ENCODE data around the gene CADM2.
"Not testable (repeated sequence)": the region's sequence is repeated elsewhere in the genome, so short reads cannot be mapped to it uniquely, and the experiment has no call there.

Gene CADM2

GRCh38 chr3:85495602-85496001 lies 536.8 kb downstream of the CADM2 start:
- FAIRE-seq: no peak

- no peak for FAIRE-seq
These were observed 539.4 kb downstream of the CADM2 start for GRCh38 chr3:85498177-85498576.

GRCh38 chr3:85502148-85502875 lies 543.5 kb downstream of the CADM2 start:
- no peak for FAIRE-seq

GRCh38 chr3:85504129-85504784 lies 545.5 kb downstream of the CADM2 start:
- FAIRE-seq: not testable (repeated sequence)

GRCh38 chr3:85504785-85505511 lies 546.2 kb downstream of the CADM2 start:
- not testable (repeated sequence) for FAIRE-seq

GRCh38 chr3:85507052-85507451 lies 548.3 kb downstream of the CADM2 start:
- not testable (repeated sequence) for FAIRE-seq

GRCh38 chr3:85508659-85509058 lies 549.9 kb downstream of the CADM2 start:
- no peak for FAIRE-seq

- FAIRE-seq: no peak
These were observed 557.4 kb downstream of the CADM2 start for GRCh38 chr3:85516146-85516545.

GRCh38 chr3:85524104-85524503 lies 565.3 kb downstream of the CADM2 start:
- no peak for FAIRE-seq

GRCh38 chr3:85525264-85525663 lies 566.5 kb downstream of the CADM2 start:
- no peak for FAIRE-seq

GRCh38 chr3:85533586-85533985 lies 574.8 kb downstream of the CADM2 start:
- no peak for FAIRE-seq

GRCh38 chr3:85535517-85535916 lies 576.7 kb downstream of the CADM2 start:
- no peak for FAIRE-seq

- no peak for FAIRE-seq
These were observed 580.4 kb downstream of the CADM2 start for GRCh38 chr3:85539232-85539631.

GRCh38 chr3:85554153-85554552 lies 595.4 kb downstream of the CADM2 start:
- no peak for FAIRE-seq

GRCh38 chr3:85560088-85560785 lies 601.4 kb downstream of the CADM2 start:
- FAIRE-seq: no peak

GRCh38 chr3:85567071-85567676 lies 608.4 kb downstream of the CADM2 start:
- FAIRE-seq: peak; percentile 66

- no peak for FAIRE-seq
These were observed 612.0 kb downstream of the CADM2 start for GRCh38 chr3:85570819-85571218.

GRCh38 chr3:85571835-85572234 lies 613.0 kb downstream of the CADM2 start:
- FAIRE-seq: no peak

GRCh38 chr3:85572426-85572825 lies 613.6 kb downstream of the CADM2 start:
- FAIRE-seq: no peak

- FAIRE-seq: no peak
These were observed 614.2 kb downstream of the CADM2 start for GRCh38 chr3:85572978-85573377.

GRCh38 chr3:85574006-85574705 lies 615.4 kb downstream of the CADM2 start:
- FAIRE-seq: no peak

GRCh38 chr3:85576091-85576690 lies 617.4 kb downstream of the CADM2 start:
- peak; percentile 95 for FAIRE-seq

Measured in G401.6 (cell line).